HEK293 (cell line): ENCODE results near the gene FIBCD1.

Source experiments
- CTCF ChIA-PET: fragments of 350-600 bp; formaldehyde crosslinking; extraction: SDS; loops from one replicate; lab custom pipeline; 2021; ENCODE audit warnings: antibody characterized with exemption; lab: Yijun Ruan, JAX
- POLR2A ChIA-PET: fragments of 300-600 bp; formaldehyde crosslinking; extraction: SDS; loops from one replicate; lab custom pipeline; 2020; ENCODE audit warnings: antibody characterized with exemption, inconsistent platforms; lab: Yijun Ruan, JAX
- H3K27ac ChIP-seq: fragments of 200-500 bp; sonication (Bioruptor generic); 2 replicates; pipeline ENCODE4 v1.5.1; 2014; ENCODE audit warnings: low read depth, low read length, control low read depth, inconsistent platforms; ENCODE audit errors: extremely low read depth
- H3K36me3 ChIP-seq, 2 experiments: fragments of 200-500 bp in 1 of 2; sonication (Bioruptor generic) in 1 of 2; 1 replicate in 1 of 2; 2 replicates in 1 of 2; pipeline ENCODE4 v1.5.1; 2014 to 2017; ENCODE audit warnings: inconsistent platforms in 2 of 2, low read length in 2 of 2; ENCODE audit not compliant: control insufficient read depth in 2 of 2, insufficient read depth in 1 of 2
- H3K4me1 ChIP-seq: fragments of 200-500 bp; sonication (Bioruptor generic); 2 replicates; pipeline ENCODE4 v1.5.1; 2014; ENCODE audit warnings: mild to moderate bottlenecking, low read length, inconsistent platforms; ENCODE audit not compliant: control insufficient read depth, insufficient read depth
- H3K4me3 ChIP-seq: 2 replicates; pipeline ENCODE4 v1.5.1; 2011; ENCODE audit warnings: low read depth, mild to moderate bottlenecking, control low read depth, low read length, moderate library complexity
- H3K9me3 ChIP-seq: fragments of 200-500 bp; sonication (Bioruptor generic); 2 replicates; pipeline ENCODE4 v1.5.1; 2014; ENCODE audit warnings: low read depth, low read length, inconsistent platforms; ENCODE audit not compliant: control insufficient read depth, insufficient read depth
- EGR2 ChIP-seq: fragments of 450-650 bp; formaldehyde crosslinking; IDR thresholded peaks from 2 replicates; pipeline ENCODE4 v1.5.1; 2016; ENCODE audit warnings: low read depth, missing biosample characterization, missing genetic modification characterization
- HOXD13 ChIP-seq: sonication (generic); formaldehyde crosslinking; IDR thresholded peaks from 2 replicates; pipeline ENCODE4 v1.8.0; 2022; ENCODE audit warnings: missing genetic modification reagents, borderline replicate concordance
- PBX3 ChIP-seq: sonication (generic); formaldehyde crosslinking; IDR thresholded peaks from 2 replicates; pipeline ENCODE4 v1.8.1; 2022; ENCODE audit warnings: mild to moderate bottlenecking, moderate library complexity, missing genetic modification reagents
- RBAK ChIP-seq: fragments of 450-650 bp; formaldehyde crosslinking; IDR thresholded peaks from 2 replicates; pipeline ENCODE4 v1.5.1; 2016; ENCODE audit warnings: missing biosample characterization, missing genetic modification characterization
- SP2 ChIP-seq: fragments of 450-650 bp; formaldehyde crosslinking; IDR thresholded peaks from 2 replicates; pipeline ENCODE4 v1.5.1; 2016; ENCODE audit warnings: missing biosample characterization, missing genetic modification characterization
- YY1 ChIP-seq: fragments of 450-650 bp; formaldehyde crosslinking; IDR thresholded peaks from 2 replicates; pipeline ENCODE4 v1.5.1; 2018; ENCODE audit warnings: missing biosample characterization, missing genetic modification characterization
- ZFP3 ChIP-seq: fragments of 450-650 bp; formaldehyde crosslinking; IDR thresholded peaks from 2 replicates; pipeline ENCODE4 v1.5.1; 2016; ENCODE audit warnings: low read depth, missing biosample characterization, missing genetic modification characterization
- ZNF133 ChIP-seq: fragments of 450-650 bp; formaldehyde crosslinking; IDR thresholded peaks from 2 replicates; pipeline ENCODE4 v1.5.1; 2016; ENCODE audit warnings: missing biosample characterization, missing genetic modification characterization
- ZNF140 ChIP-seq: fragments of 450-650 bp; formaldehyde crosslinking; IDR thresholded peaks from 2 replicates; pipeline ENCODE4 v1.5.1; 2016; ENCODE audit warnings: missing biosample characterization, missing genetic modification characterization
- ZNF202 ChIP-seq: fragments of 450-650 bp; formaldehyde crosslinking; IDR thresholded peaks from 2 replicates; pipeline ENCODE4 v1.5.1; 2016; ENCODE audit warnings: missing biosample characterization, missing genetic modification characterization, borderline replicate concordance
- ZNF214 ChIP-seq: fragments of 450-650 bp; formaldehyde crosslinking; IDR thresholded peaks from 2 replicates; pipeline ENCODE4 v1.5.1; 2017; ENCODE audit warnings: missing biosample characterization, mild to moderate bottlenecking, missing genetic modification characterization, borderline replicate concordance
- ZNF341 ChIP-seq: fragments of 450-650 bp; formaldehyde crosslinking; IDR thresholded peaks from 2 replicates; pipeline ENCODE4; 2016; ENCODE audit warnings: low read depth, missing biosample characterization, missing genetic modification characterization
- ZNF362 ChIP-seq: fragments of 450-650 bp; formaldehyde crosslinking; IDR thresholded peaks from 2 replicates; pipeline ENCODE4 v1.5.1; 2016; ENCODE audit warnings: missing biosample characterization, missing genetic modification characterization
- ZNF473 ChIP-seq: fragments of 450-650 bp; formaldehyde crosslinking; IDR thresholded peaks from 2 replicates; pipeline ENCODE4 v1.5.1; 2017; ENCODE audit warnings: missing biosample characterization, missing genetic modification characterization
- ZNF510 ChIP-seq: fragments of 450-650 bp; formaldehyde crosslinking; IDR thresholded peaks from 2 replicates; pipeline ENCODE4 v1.5.1; 2018; ENCODE audit warnings: mild to moderate bottlenecking, missing genetic modification characterization, missing biosample characterization; ENCODE audit not compliant: insufficient replicate concordance
- ZNF518A ChIP-seq: fragments of 450-650 bp; formaldehyde crosslinking; conservative IDR thresholded peaks from 2 replicates; pipeline ENCODE4 v1.5.1; 2016; ENCODE audit warnings: low read depth, missing biosample characterization, missing genetic modification characterization
- ZNF707 ChIP-seq: fragments of 450-650 bp; formaldehyde crosslinking; IDR thresholded peaks from 2 replicates; pipeline ENCODE4 v1.5.1; 2016; ENCODE audit warnings: missing biosample characterization, missing genetic modification characterization
- ZNF768 ChIP-seq: fragments of 450-650 bp; formaldehyde crosslinking; IDR thresholded peaks from 2 replicates; pipeline ENCODE4 v1.5.1; 2018; ENCODE audit warnings: missing biosample characterization, mild to moderate bottlenecking, missing genetic modification characterization
- ZNF777 ChIP-seq: fragments of 450-650 bp; formaldehyde crosslinking; IDR thresholded peaks from 2 replicates; pipeline ENCODE4 v1.5.1; 2017; ENCODE audit warnings: missing biosample characterization, missing genetic modification characterization, borderline replicate concordance

The FIBCD1 gene

DNA sequence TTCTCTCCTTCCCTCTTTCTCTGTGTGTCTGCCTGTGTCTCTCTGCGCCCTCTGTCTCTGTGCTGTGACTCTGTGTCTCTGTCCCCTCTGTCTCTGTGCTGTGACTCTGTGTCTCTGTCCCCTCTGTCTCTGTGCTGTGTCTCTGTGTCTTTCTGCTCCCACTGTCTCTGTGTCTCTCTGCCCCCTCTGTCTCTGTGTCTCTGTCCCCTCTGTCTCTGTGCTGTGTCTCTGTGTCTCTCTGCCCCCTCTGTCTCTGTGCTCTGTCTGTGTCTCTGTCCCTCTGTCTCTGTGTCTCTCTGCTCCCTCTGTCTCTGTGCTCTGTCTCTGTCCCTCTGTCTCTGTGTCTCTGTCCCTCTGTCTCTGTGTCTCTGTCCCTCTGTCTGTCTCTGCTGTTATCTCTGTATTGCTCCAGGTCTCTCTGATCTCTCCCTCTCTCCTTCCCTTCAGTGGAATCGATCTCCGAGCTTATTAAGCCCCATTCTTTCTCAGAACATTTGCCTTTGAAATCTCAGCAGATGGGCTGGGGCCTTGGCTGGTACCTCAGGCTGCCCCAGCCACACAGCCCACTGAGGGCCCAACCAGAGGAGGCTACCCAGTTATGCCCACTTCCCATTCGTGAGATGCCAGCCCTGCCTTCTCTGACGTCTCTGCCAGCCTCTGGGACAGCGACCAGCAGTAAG, 33.4 kb upstream of the FIBCD1 start (continued):
- TF ChIP-seq SP2 (0 out of 2 replicates have a peak, but pooled peaks have one; percentile 11), ZNF362 (tag by site-specific recombination) (no peak), ZNF202 (peak; percentile 93; the same call in 1 of the 2 replicates), EGR2 (no peak)

GRCh38 chr9:130971294-130971849, 32.3 kb upstream of the FIBCD1 start:
- TF ChIP-seq ZNF768 (tag by site-specific recombination) = no peak
- TF ChIP-seq ZNF707 (tag by site-specific recombination) = no peak
- TF ChIP-seq ZNF473 (tag by site-specific recombination) = no peak
- TF ChIP-seq ZNF518A (tag by site-specific recombination) = no peak
- no peak for TF ChIP-seq ZNF140 (tag by site-specific recombination)
- TF ChIP-seq ZNF777 (tag by site-specific recombination) = no peak
- no peak for TF ChIP-seq ZNF133 (tag by site-specific recombination)
- TF ChIP-seq HOXD13 (CRISPR knock-in tag) = no peak
- TF ChIP-seq RBAK (tag by site-specific recombination) = no peak
- no peak for TF ChIP-seq PBX3 (CRISPR knock-in tag)
- TF ChIP-seq ZNF510 (tag by site-specific recombination) = no peak
- no peak for TF ChIP-seq ZFP3 (tag by site-specific recombination)
- no peak for TF ChIP-seq YY1 (tag by site-specific recombination)
- TF ChIP-seq ZNF214 (tag by site-specific recombination) = no peak
- no peak for TF ChIP-seq ZNF341 (tag by site-specific recombination)
- ChIA-PET CTCF (interaction anchor here (0.7 kb wide), 1 partner anchor 471 kb away, joined by 3 read pairs; no protein-coding TSS in a partner anchor), POLR2A (no interaction called here)

More at GRCh38 chr9:130971294-130971849, 32.3 kb upstream of the FIBCD1 start:
- H3K27ac ChIP-seq = no peak overlapping the region
- no peaks in the 10 kb centered on the region for H3K4me1 ChIP-seq
- H3K36me3 ChIP-seq = no peaks in the 10 kb centered on the region
- no peaks in the 10 kb centered on the region for H3K9me3 ChIP-seq
- H3K4me3 ChIP-seq = no peak overlapping the region
